CD4-positive, alpha-beta T cell (primary cell): ENCODE results near the gene RUNX1. TPM values are rescaled to one million over a fixed set of nuclear protein-coding genes. Genes with fewer than 3 reads are reported as not detected.

ENCODE experiments used
- ATAC-seq: fragments of 200-7000 bp; cut with Tn5 transposase; one replicate; pipeline ENCODE4 v1.10.0; 2022; ENCODE audit warnings: mild to moderate bottlenecking; ENCODE audit not compliant: poor library complexity
- CTCF ChIA-PET: fragments of 350-600 bp; sonication (Branson Sonifier 250); formaldehyde crosslinking; loops from one replicate; lab custom pipeline; 2021; ENCODE audit warnings: antibody characterized with exemption, inconsistent platforms; lab: Charles Lee
- POLR2A ChIA-PET: fragments of 350-600 bp; sonication (Branson Sonifier 250); formaldehyde crosslinking; loops from one replicate; lab custom pipeline; 2021; ENCODE audit warnings: antibody characterized with exemption, inconsistent platforms; lab: Charles Lee
- DNase-seq, 14 experiments: peaks; one replicate each; pipeline ENCODE4 v3.0.0-alpha.2; 2013 to 2020; ENCODE audit warnings: mixed read lengths in 2 of 14
- H3K27ac ChIP-seq, 2 donors: one replicate each; pipeline versions ENCODE4 v1.5.1 to v1.7.0; 2013; ENCODE audit warnings: low read length in 2 of 2, low read depth in 1 of 2, mild to moderate bottlenecking in 1 of 2
- H3K27me3 ChIP-seq, 2 experiments: 1 replicate in 1 of 2; 2 replicates in 1 of 2; pipeline versions ENCODE4 v1.6.1 to v1.7.0; 2013; ENCODE audit warnings: low read length in 2 of 2, control low read depth in 1 of 2, mild to moderate bottlenecking in 1 of 2, moderate library complexity in 1 of 2; ENCODE audit not compliant: insufficient read depth in 2 of 2, control insufficient read depth in 1 of 2
- H3K36me3 ChIP-seq: one replicate; pipeline ENCODE4 v1.6.1; 2013; ENCODE audit warnings: low read length, control low read depth; ENCODE audit not compliant: insufficient read depth
- H3K4me1 ChIP-seq: one replicate; pipeline ENCODE4 v1.6.1; 2013; ENCODE audit warnings: low read length, control low read depth; ENCODE audit not compliant: insufficient read depth
- H3K4me3 ChIP-seq: one replicate; pipeline ENCODE4 v1.5.1; 2013; ENCODE audit warnings: mild to moderate bottlenecking, low read length, moderate library complexity
- H3K9me3 ChIP-seq, 2 experiments: 1 replicate in 1 of 2; 2 replicates in 1 of 2; pipeline versions ENCODE4 v1.6.1 to v1.7.0; 2013; ENCODE audit warnings: low read length in 2 of 2, mild to moderate bottlenecking in 2 of 2, control low read depth in 1 of 2, moderate library complexity in 1 of 2; ENCODE audit not compliant: control insufficient read depth in 1 of 2, insufficient read depth in 1 of 2
- H3K27ac Mint-ChIP-seq: one replicate; pipeline ENCODE4 v1.8.0; 2020; ENCODE audit warnings: mixed read lengths
- H3K27me3 Mint-ChIP-seq: one replicate; pipeline ENCODE4 v1.8.0; 2021; ENCODE audit warnings: mixed read lengths
- H3K36me3 Mint-ChIP-seq: one replicate; pipeline ENCODE4 v1.8.0; 2021; ENCODE audit warnings: low read depth, mixed read lengths
- H3K4me1 Mint-ChIP-seq: one replicate; pipeline ENCODE4 v1.8.0; 2021; ENCODE audit warnings: low read depth, mixed read lengths
- H3K4me3 Mint-ChIP-seq: one replicate; pipeline ENCODE4 v1.8.0; 2020; ENCODE audit warnings: mild to moderate bottlenecking, mixed read lengths
- H3K9me3 Mint-ChIP-seq: one replicate; pipeline ENCODE4 v1.8.0; 2020; ENCODE audit warnings: mixed read lengths
- intact Hi-C, 2 experiments: fragments of 100-400 bp; cut with DNase I in 1 of 2; cut with micrococcal nuclease in 1 of 2; formaldehyde crosslinking; loops; one replicate each; pipeline versions ENCODE4 v1.15.1 to v1.9.0; 2023 to 2025; cut with DNase I, micrococcal nuclease
- total RNA-seq, 174 experiments: library from RNA in 2 of 174; stranded (reverse) in 2 of 174; gene quantifications; one replicate each; pipeline ENCODE4 v1.2.3 and lab custom pipeline; 2021 to 2026
- TF ChIP-seq, protein P1 (sequence below): fragments of 200-600 bp; IDR thresholded peaks from one replicate; pipeline ENCODE4 v1.8.0; 2022; ENCODE audit warnings: antibody characterized with exemption, mild to moderate bottlenecking

Gene RUNX1
- total RNA-seq, 2 experiments from 2014 or later = 71.7 to 74.3 TPM

DNA sequence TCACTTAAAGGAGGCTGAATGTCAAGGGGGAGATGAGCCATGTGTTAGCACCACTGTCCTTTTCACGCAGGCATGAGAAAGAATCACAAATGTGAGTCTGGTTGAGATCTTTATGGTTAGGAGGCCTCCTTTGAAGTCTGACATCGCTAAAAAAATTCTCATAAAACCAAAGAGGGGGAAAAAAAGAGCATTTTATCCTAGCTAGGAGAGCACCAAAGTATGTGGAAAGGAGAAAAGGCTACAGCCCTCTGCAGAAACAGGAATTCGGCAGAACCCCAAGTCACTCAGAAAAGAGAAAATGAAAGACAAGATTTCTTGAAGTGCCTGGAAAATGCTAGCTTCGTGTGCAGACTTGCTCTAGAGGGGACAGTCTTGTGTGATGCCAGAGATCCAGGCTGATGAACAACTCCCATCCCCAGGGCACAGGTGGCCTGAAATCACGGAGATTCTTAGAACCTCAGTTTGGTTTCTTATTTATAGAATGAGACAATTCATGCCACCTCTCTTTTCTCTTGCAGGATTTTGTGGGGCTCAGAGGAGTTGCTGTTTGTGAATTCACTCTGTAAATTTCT is 61.5 kb downstream of the RUNX1 start:
- Mint-ChIP-seq H3K27me3 (no peaks in the 10 kb centered on the region), H3K9me3 (no peaks in the 10 kb centered on the region), H3K4me3 (peak overlapping the region; percentile 84), H3K27ac (no peak overlapping the region), H3K36me3 (peaks cover 46% of the 10 kb centered on the region), H3K4me1 (peaks cover 92% of the 10 kb centered on the region)
- Histone ChIP-seq H3K9me3 (no peaks in the 10 kb centered on the region), H3K4me3 (peak overlapping the region; percentile 17), H3K4me1 (peaks cover 94% of the 10 kb centered on the region), H3K36me3 (peaks cover 8% of the 10 kb centered on the region), H3K27me3 (no peaks in the 10 kb centered on the region), H3K27ac (peak overlapping the region; percentile 54 to 74)
- CTCF ChIA-PET = interaction anchor here (1.0 to 2.0 kb wide), 11 partner anchors 10 to 97 kb away, joined by 3 to 7 read pairs (median 4); no protein-coding TSS in a partner anchor
- DNase-seq (peak in 1 of 14 experiments; percentile 34), ATAC-seq (peak; percentile 19)
- intact Hi-C loops = loop anchor here (1.0 to 5.0 kb wide), 6 partner anchors 17 to 61 kb away; partner anchors contain the start of gene RUNX1 (in 2 of the 2)
- POLR2A ChIA-PET = interaction anchor here (1.2 to 4.6 kb wide), 11 partner anchors 10 to 100 kb away, joined by 3 to 36 read pairs (median 7); no protein-coding TSS in a partner anchor
- TF ChIP-seq, protein P1, sequence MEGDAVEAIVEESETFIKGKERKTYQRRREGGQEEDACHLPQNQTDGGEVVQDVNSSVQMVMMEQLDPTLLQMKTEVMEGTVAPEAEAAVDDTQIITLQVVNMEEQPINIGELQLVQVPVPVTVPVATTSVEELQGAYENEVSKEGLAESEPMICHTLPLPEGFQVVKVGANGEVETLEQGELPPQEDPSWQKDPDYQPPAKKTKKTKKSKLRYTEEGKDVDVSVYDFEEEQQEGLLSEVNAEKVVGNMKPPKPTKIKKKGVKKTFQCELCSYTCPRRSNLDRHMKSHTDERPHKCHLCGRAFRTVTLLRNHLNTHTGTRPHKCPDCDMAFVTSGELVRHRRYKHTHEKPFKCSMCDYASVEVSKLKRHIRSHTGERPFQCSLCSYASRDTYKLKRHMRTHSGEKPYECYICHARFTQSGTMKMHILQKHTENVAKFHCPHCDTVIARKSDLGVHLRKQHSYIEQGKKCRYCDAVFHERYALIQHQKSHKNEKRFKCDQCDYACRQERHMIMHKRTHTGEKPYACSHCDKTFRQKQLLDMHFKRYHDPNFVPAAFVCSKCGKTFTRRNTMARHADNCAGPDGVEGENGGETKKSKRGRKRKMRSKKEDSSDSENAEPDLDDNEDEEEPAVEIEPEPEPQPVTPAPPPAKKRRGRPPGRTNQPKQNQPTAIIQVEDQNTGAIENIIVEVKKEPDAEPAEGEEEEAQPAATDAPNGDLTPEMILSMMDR = no peak

DNA sequence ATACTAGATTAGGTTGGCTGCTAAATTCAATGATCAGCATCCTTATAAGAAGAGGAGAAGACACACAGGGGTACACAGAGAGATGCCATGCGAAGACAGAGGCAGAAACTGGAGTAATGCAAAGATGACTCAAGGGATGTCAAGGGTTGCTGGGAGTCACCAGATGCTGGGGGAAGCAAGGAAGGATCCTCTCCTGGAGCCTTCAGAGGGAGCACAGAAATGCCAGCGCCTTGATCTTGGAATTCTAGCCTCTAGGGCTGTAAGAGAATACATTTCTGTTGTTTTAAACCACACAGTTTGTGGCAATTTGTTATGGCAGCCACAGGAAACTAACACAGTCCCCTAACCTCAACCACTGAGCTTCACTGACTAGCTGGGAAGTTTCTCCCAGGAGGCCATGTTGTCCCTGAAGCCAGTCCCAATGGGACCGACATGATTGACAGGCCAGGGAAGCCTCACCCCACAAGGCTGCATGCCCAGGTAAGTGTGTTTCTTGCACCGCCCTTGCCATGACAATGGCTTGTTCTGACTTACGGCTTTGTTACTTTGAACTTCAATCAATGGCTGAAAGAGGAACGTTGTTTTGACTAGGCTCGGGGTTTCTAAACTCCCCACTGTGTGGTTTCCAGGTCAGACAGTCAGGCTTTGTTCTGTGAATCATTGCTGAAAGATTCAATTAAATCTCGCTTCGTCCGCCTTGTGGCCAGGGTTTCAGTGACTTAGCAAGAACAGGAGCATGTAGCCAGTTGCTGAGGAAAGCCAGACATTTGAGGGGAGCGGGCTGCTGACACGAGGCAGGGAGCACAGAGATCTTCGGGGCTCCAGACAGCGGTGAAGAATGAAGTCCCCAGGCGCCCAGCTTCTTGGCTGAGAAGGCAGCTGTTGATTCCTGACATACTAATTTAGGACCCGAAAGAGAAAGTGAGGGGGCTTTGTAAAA is 62.3 kb downstream of the RUNX1 start:
- H3K9me3 ChIP-seq = no peaks in the 10 kb centered on the region
- peaks cover 6% of the 10 kb centered on the region for H3K36me3 ChIP-seq
- peaks cover 50% of the 10 kb centered on the region for H3K36me3 Mint-ChIP-seq
- peaks cover 96% of the 10 kb centered on the region for H3K4me1 ChIP-seq
- no peak overlapping the region for H3K27ac Mint-ChIP-seq
- DNase-seq (peak; percentile 37 to 87 (median 64)), ATAC-seq (peak; percentile 68)
- TF ChIP-seq, protein P1 = no peak
- no peaks in the 10 kb centered on the region for H3K27me3 ChIP-seq
- intact Hi-C loops = loop anchor here (1.0 to 5.0 kb wide), 6 partner anchors 18 to 62 kb away; partner anchors contain the start of gene RUNX1 (in 2 of the 2)
- H3K27ac ChIP-seq = peak overlapping the region; percentile 54 to 74
- H3K27me3 Mint-ChIP-seq = no peaks in the 10 kb centered on the region
- H3K4me3 ChIP-seq = peak overlapping the region; percentile 17
- peaks cover 93% of the 10 kb centered on the region for H3K4me1 Mint-ChIP-seq
- POLR2A ChIA-PET = interaction anchor here (1.2 to 4.6 kb wide), 12 partner anchors 11 to 99 kb away, joined by 3 to 36 read pairs (median 6); no protein-coding TSS in a partner anchor
- peak overlapping the region; percentile 84 for H3K4me3 Mint-ChIP-seq
- CTCF ChIA-PET = interaction anchor here (1.0 to 2.0 kb wide), 9 partner anchors 10 to 97 kb away, joined by 3 to 7 read pairs (median 4); no protein-coding TSS in a partner anchor
- H3K9me3 Mint-ChIP-seq = no peaks in the 10 kb centered on the region
